H9 (cell line): ENCODE measurements around the gene TBXA2R. TPM values are rescaled to one million over a fixed set of nuclear protein-coding genes. Genes with fewer than 3 reads are reported as not detected.
A peak's percentile ranks its signal among the peaks of the same experiment; 100 is the strongest.

Source experiments
- DNase-seq: peaks from one replicate; pipeline ENCODE4 v3.0.0-alpha.2; 2017
- H2AFZ ChIP-seq: one replicate; pipeline ENCODE4 v1.6.1; 2013; ENCODE audit warnings: mild to moderate bottlenecking, low read length, control low read depth, moderate library complexity
- H2AK5ac ChIP-seq: 2 replicates; pipeline ENCODE4 v1.6.1; 2013; ENCODE audit warnings: low read length, control low read depth, mixed read lengths; ENCODE audit not compliant: insufficient read length
- H2BK120ac ChIP-seq: one replicate; pipeline ENCODE4 v1.6.1; 2013; ENCODE audit warnings: low read depth, mild to moderate bottlenecking, low read length, control low read depth, inconsistent platforms; ENCODE audit not compliant: poor library complexity, severe bottlenecking
- H2BK12ac ChIP-seq: 2 replicates; pipeline ENCODE4 v1.6.1; 2013; ENCODE audit warnings: low read length, control low read depth, mixed read lengths, low read depth; ENCODE audit not compliant: insufficient read length
- H2BK15ac ChIP-seq: 2 replicates; pipeline ENCODE4 v1.6.1; 2013; ENCODE audit warnings: low read depth, low read length, control low read depth
- H2BK20ac ChIP-seq: one replicate; pipeline ENCODE4 v1.6.1; 2013; ENCODE audit warnings: low read depth, mild to moderate bottlenecking, low read length, control low read depth, inconsistent platforms; ENCODE audit not compliant: poor library complexity, severe bottlenecking
- H2BK5ac ChIP-seq: 2 replicates; pipeline ENCODE4 v1.6.1; 2013; ENCODE audit warnings: low read length, control low read depth, mixed read lengths; ENCODE audit not compliant: insufficient read length
- H3K14ac ChIP-seq: 2 replicates; pipeline ENCODE4 v1.6.1; 2013; ENCODE audit warnings: low read length, control low read depth; ENCODE audit not compliant: insufficient read depth
- H3K18ac ChIP-seq: 2 replicates; pipeline ENCODE4 v1.6.1; 2013; ENCODE audit warnings: low read depth, mild to moderate bottlenecking, mixed read lengths, low read length, control low read depth; ENCODE audit not compliant: insufficient read length
- H3K23ac ChIP-seq: 2 replicates; pipeline ENCODE4 v1.6.1; 2013; ENCODE audit warnings: low read length, control low read depth, mixed read lengths, low read depth; ENCODE audit not compliant: insufficient read length
- H3K23me2 ChIP-seq: 2 replicates; pipeline ENCODE4 v1.6.1; 2013; ENCODE audit warnings: low read depth, mild to moderate bottlenecking, mixed read lengths, low read length, control low read depth; ENCODE audit not compliant: insufficient read length, poor library complexity, severe bottlenecking
- H3K27ac ChIP-seq: 2 replicates; pipeline ENCODE4 v1.5.1; 2013; ENCODE audit warnings: low read length, control low read depth, mixed read lengths, low read depth; ENCODE audit not compliant: insufficient read length
- H3K27me3 ChIP-seq: 2 replicates; pipeline ENCODE4 v1.6.1; 2013; ENCODE audit warnings: low read length, control low read depth, inconsistent platforms; ENCODE audit not compliant: insufficient read depth
- H3K4ac ChIP-seq: 2 replicates; pipeline ENCODE4 v1.6.1; 2013; ENCODE audit warnings: low read depth, mild to moderate bottlenecking, control low read depth, inconsistent platforms, low read length, moderate library complexity
- H3K4me1 ChIP-seq: 2 replicates; pipeline ENCODE4 v1.6.1; 2013; ENCODE audit warnings: low read length, control low read depth, inconsistent platforms; ENCODE audit not compliant: insufficient read depth
- H3K4me2 ChIP-seq: 2 replicates; pipeline ENCODE4 v1.6.1; 2013; ENCODE audit warnings: low read length, control low read depth, mixed read lengths; ENCODE audit not compliant: insufficient read length, insufficient read depth
- H3K56ac ChIP-seq: 2 replicates; pipeline ENCODE4 v1.6.1; 2013; ENCODE audit warnings: low read depth, mild to moderate bottlenecking, mixed read lengths, low read length, control low read depth; ENCODE audit not compliant: insufficient read length
- H3K79me1 ChIP-seq: 2 replicates; pipeline ENCODE4 v1.6.1; 2013; ENCODE audit warnings: low read depth, mild to moderate bottlenecking, moderate library complexity, low read length, control low read depth, inconsistent platforms; ENCODE audit not compliant: insufficient read depth, poor library complexity, severe bottlenecking
- H3K79me2 ChIP-seq: 2 replicates; pipeline ENCODE4 v1.6.1; 2013; ENCODE audit warnings: low read length, control low read depth, inconsistent platforms; ENCODE audit not compliant: insufficient read depth
- H3K9ac ChIP-seq: 2 replicates; pipeline ENCODE4 v1.6.1; 2013; ENCODE audit warnings: low read length, control low read depth, mixed read lengths; ENCODE audit not compliant: insufficient read length; ENCODE audit errors: extremely low read depth
- H3K9me3 ChIP-seq: one replicate; pipeline ENCODE4 v1.6.1; 2013; ENCODE audit warnings: low read depth, low read length, inconsistent platforms; ENCODE audit not compliant: control insufficient read depth
- H3T11ph ChIP-seq: one replicate; pipeline ENCODE4 v1.6.1; 2013; ENCODE audit warnings: mild to moderate bottlenecking, low read length, control low read depth, inconsistent platforms
- H4K20me1 ChIP-seq: one replicate; pipeline ENCODE4 v1.6.1; 2013; ENCODE audit not compliant: control insufficient read depth, insufficient read length, insufficient read depth
- H4K5ac ChIP-seq: 2 replicates; pipeline ENCODE4 v1.6.1; 2013; ENCODE audit warnings: low read depth, mild to moderate bottlenecking, mixed read lengths, low read length, control low read depth; ENCODE audit not compliant: insufficient read length
- H4K8ac ChIP-seq: replicated peaks from 2 replicates; pipeline ENCODE4 v1.6.1; 2013; ENCODE audit warnings: low read length, control low read depth, mixed read lengths, low read depth; ENCODE audit not compliant: insufficient read length
- H4K91ac ChIP-seq: 2 replicates; pipeline ENCODE4 v1.6.1; 2013; ENCODE audit warnings: low read depth, mild to moderate bottlenecking, moderate library complexity, mixed read lengths, low read length, control low read depth; ENCODE audit not compliant: insufficient read length
- H3K27ac Mint-ChIP-seq, 3 experiments: 2 replicates in 2 of 3; 3 replicates in 1 of 3; pipeline ENCODE4 v1.8.0; 2020 to 2021; ENCODE audit warnings: mixed read lengths in 3 of 3, mild to moderate bottlenecking in 1 of 3, moderate library complexity in 1 of 3
- H3K27me3 Mint-ChIP-seq: 2 replicates; pipeline ENCODE4 v1.8.0; 2021; ENCODE audit warnings: low read depth, mild to moderate bottlenecking, moderate library complexity, mixed read lengths
- H3K36me3 Mint-ChIP-seq, 3 experiments: 2 replicates in 2 of 3; 3 replicates in 1 of 3; pipeline ENCODE4 v1.8.0; 2020 to 2021; ENCODE audit warnings: low read depth in 3 of 3, mixed read lengths in 3 of 3; ENCODE audit not compliant: insufficient read depth in 1 of 3
- H3K4me1 Mint-ChIP-seq, 2 experiments: 2 replicates each; pipeline ENCODE4 v1.8.0; 2020; ENCODE audit warnings: mixed read lengths in 2 of 2
- H3K4me3 Mint-ChIP-seq, 2 experiments: 2 replicates in 1 of 2; 3 replicates in 1 of 2; pipeline ENCODE4 v1.8.0; 2020 to 2021; ENCODE audit warnings: mild to moderate bottlenecking in 2 of 2, mixed read lengths in 2 of 2, moderate library complexity in 1 of 2
- H3K9me3 Mint-ChIP-seq, 2 experiments: 2 replicates in 1 of 2; 3 replicates in 1 of 2; pipeline ENCODE4 v1.8.0; 2020; ENCODE audit warnings: mild to moderate bottlenecking in 2 of 2, mixed read lengths in 2 of 2, moderate library complexity in 1 of 2
- WGBS: extraction: QIAGEN DNeasy Blood & Tissue Kit; methylation state at CpG from one replicate; pipeline ENCODE4 v1.1.7; 2013; ENCODE audit warnings: missing lambda C conversion rate, low lambda C conversion rate, mixed read lengths; ENCODE audit not compliant: insufficient read length; ENCODE audit errors: extremely low coverage; 5-methylcytosine and 5-hydroxymethylcytosine counted together
- total RNA-seq: library from RNA; stranded (reverse); gene quantifications from 2 replicates; pipeline ENCODE4 v1.2.1, GENCODE V29; 2021
- TF ChIP-seq, protein P1 (sequence below): fragments of 200-600 bp; sonication (generic); conservative IDR thresholded peaks from 3 replicates; pipeline ENCODE4 v1.8.0; 2021; ENCODE audit warnings: antibody characterized with exemption, mild to moderate bottlenecking

Gene TBXA2R
- total RNA-seq, 1 experiment from 2014 or later, result 0.63 TPM

DNA sequence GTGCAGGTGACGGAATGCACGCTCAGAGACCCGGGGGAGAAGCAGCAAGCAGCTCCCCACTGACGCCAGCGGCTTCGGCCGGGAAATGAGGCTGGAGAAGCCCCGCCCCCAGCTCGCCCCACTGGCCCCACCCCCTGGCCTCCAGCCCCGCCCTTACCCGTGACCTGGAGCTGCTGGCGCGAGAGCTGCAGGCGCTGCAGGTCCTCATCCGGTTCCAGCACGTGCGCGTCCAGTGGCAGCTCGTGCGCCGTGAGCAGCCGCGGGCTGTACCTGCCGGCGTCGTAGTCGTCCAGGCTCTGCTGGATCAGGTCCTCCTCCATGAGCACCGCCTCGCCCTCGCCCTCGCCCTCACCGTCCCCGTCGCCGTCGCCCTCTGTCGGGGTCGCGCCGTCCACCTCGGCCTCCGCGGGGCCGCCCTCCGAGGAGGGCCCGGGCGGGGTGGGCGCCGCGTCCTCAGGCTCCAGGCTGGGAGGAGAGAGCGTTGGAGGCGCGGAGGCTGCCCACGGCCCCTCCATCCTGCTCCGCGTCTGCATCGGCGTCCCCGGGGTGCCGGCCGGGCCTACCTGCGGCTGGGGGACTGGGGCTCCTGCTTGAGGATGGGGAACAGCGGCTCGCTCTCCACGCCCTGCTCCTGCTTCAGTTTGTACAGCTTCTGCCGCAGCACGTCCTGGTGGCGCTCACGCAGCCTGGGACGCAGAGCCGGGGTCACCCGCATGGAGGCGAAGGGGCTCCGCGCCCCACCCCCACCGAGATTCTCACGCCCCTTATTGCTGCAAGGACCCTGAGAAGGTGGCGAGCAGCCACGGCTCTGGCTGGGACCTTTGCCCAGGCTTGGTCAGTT is 6.4 kb upstream of the TBXA2R start:
- TF ChIP-seq, protein P1, sequence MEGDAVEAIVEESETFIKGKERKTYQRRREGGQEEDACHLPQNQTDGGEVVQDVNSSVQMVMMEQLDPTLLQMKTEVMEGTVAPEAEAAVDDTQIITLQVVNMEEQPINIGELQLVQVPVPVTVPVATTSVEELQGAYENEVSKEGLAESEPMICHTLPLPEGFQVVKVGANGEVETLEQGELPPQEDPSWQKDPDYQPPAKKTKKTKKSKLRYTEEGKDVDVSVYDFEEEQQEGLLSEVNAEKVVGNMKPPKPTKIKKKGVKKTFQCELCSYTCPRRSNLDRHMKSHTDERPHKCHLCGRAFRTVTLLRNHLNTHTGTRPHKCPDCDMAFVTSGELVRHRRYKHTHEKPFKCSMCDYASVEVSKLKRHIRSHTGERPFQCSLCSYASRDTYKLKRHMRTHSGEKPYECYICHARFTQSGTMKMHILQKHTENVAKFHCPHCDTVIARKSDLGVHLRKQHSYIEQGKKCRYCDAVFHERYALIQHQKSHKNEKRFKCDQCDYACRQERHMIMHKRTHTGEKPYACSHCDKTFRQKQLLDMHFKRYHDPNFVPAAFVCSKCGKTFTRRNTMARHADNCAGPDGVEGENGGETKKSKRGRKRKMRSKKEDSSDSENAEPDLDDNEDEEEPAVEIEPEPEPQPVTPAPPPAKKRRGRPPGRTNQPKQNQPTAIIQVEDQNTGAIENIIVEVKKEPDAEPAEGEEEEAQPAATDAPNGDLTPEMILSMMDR, result no peak
- H2BK12ac ChIP-seq, result no peak overlapping the region
- DNase-seq, result peak; percentile 88
- H3K23ac ChIP-seq, result no peak overlapping the region
- no peaks in the 10 kb centered on the region for H3K4me1 ChIP-seq
- H3K9me3 Mint-ChIP-seq, result no peaks in the 10 kb centered on the region
- no peaks in the 10 kb centered on the region for H3K79me2 ChIP-seq
- no peaks in the 10 kb centered on the region for H3K27me3 ChIP-seq
- no peak overlapping the region for H3K14ac ChIP-seq
- H2BK120ac ChIP-seq, result no peak overlapping the region
- no peak overlapping the region for H3K4ac ChIP-seq
- H4K8ac ChIP-seq, result no peak overlapping the region
- H3K79me1 ChIP-seq, result no peaks in the 10 kb centered on the region
- WGBS, result no CpG with 5 or more reads among the region's 79 CpGs
- H3K27ac Mint-ChIP-seq, result no peak overlapping the region
- no peak overlapping the region for H3K18ac ChIP-seq
- H4K91ac ChIP-seq, result no peak overlapping the region
- no peak overlapping the region for H2BK5ac ChIP-seq
- no peaks in the 10 kb centered on the region for H4K20me1 ChIP-seq
- no peak overlapping the region for H4K5ac ChIP-seq
- no peak overlapping the region for H3K4me2 ChIP-seq
- no peaks in the 10 kb centered on the region for H3K23me2 ChIP-seq
- H3K9ac ChIP-seq, result no peak overlapping the region
- no peak overlapping the region for H2BK20ac ChIP-seq
- no peaks in the 10 kb centered on the region for H3K9me3 ChIP-seq
- H3K4me3 Mint-ChIP-seq, result no peak overlapping the region
- no peaks in the 10 kb centered on the region for H3K27me3 Mint-ChIP-seq
- H3K4me1 Mint-ChIP-seq, result peaks cover 3% of the 10 kb centered on the region in 2 experiments
- H2AK5ac ChIP-seq, result no peak overlapping the region
- no peak overlapping the region for H3K27ac ChIP-seq
- no peak overlapping the region for H3T11ph ChIP-seq
- H2BK15ac ChIP-seq, result no peak overlapping the region; the same call in 1 of the 2 replicates
- H3K56ac ChIP-seq, result no peak overlapping the region
- no peak overlapping the region for H2AFZ ChIP-seq
- peaks cover 7 to 14% (median 12%) of the 10 kb centered on the region in 3 experiments; a peak in 6 of 7 replicates for H3K36me3 Mint-ChIP-seq
